Keratinocyte (primary cell): Measurements from ENCODE around the gene NAALADL2. TPM values are rescaled to one million over a fixed set of nuclear protein-coding genes. Genes with fewer than 3 reads are reported as not detected.

Experiments used
- DNase-seq: peaks from one replicate; pipeline ENCODE4 v3.0.0-alpha.2; 2011; ENCODE audit warnings: low read depth, missing footprints, low spot score
- FAIRE-seq: peaks from 2 replicates; lab custom pipeline; 2011; peaks lifted over from hg19 to GRCh38; lab: Jason Lieb, UNC
- H2AFZ ChIP-seq: 2 replicates; pipeline ENCODE4 v1.6.0; 2012; ENCODE audit warnings: low read length, control low read depth, inconsistent platforms; ENCODE audit not compliant: control insufficient read depth
- H3K27ac ChIP-seq: 2 replicates; pipeline ENCODE4 v1.5.1; 2011; ENCODE audit warnings: low read length; ENCODE audit not compliant: control insufficient read depth, insufficient read depth
- H3K27me3 ChIP-seq: 3 replicates; pipeline ENCODE4 v1.6.0; 2011; ENCODE audit warnings: low read length; ENCODE audit not compliant: control insufficient read depth, insufficient read depth; ENCODE audit errors: extremely low read depth
- H3K36me3 ChIP-seq, 2 experiments: 2 replicates in 1 of 2; 3 replicates in 1 of 2; pipeline ENCODE4 v1.5.1; 2011; ENCODE audit warnings: low read length in 2 of 2, mild to moderate bottlenecking in 1 of 2; ENCODE audit not compliant: control insufficient read depth in 2 of 2, insufficient read depth in 2 of 2; ENCODE audit errors: extremely low read depth in 1 of 2
- H3K4me1 ChIP-seq: 3 replicates; pipeline ENCODE4 v1.5.1; 2011; ENCODE audit warnings: low read length; ENCODE audit not compliant: control insufficient read depth, insufficient read depth; ENCODE audit errors: extremely low read depth
- H3K4me2 ChIP-seq: 3 replicates; pipeline ENCODE4 v1.6.0; 2011; ENCODE audit warnings: low read depth, low read length; ENCODE audit not compliant: control insufficient read depth, insufficient read depth; ENCODE audit errors: extremely low read depth
- H3K4me3 ChIP-seq, 3 experiments: fragments of 200-600 bp in 1 of 3; sonication (generic) in 1 of 3; 2 replicates in 2 of 3; 3 replicates in 1 of 3; pipeline ENCODE4 v1.5.1; 2011 to 2016; ENCODE audit warnings: low read length in 3 of 3, mild to moderate bottlenecking in 3 of 3, control low read depth in 2 of 3, inconsistent platforms in 1 of 3, low read depth in 1 of 3, mixed read lengths in 1 of 3, mixed run types in 1 of 3, moderate library complexity in 1 of 3; ENCODE audit not compliant: control insufficient read depth in 2 of 3, insufficient read depth in 2 of 3; ENCODE audit errors: extremely low read depth in 1 of 3
- H3K79me2 ChIP-seq: 2 replicates; pipeline ENCODE4 v1.6.0; 2012; ENCODE audit warnings: low read length; ENCODE audit not compliant: control insufficient read depth, insufficient read depth
- H3K9ac ChIP-seq: 3 replicates; pipeline ENCODE4 v1.6.0; 2011; ENCODE audit warnings: low read length; ENCODE audit not compliant: control insufficient read depth, insufficient read depth; ENCODE audit errors: extremely low read depth
- H3K9me1 ChIP-seq: 3 replicates; pipeline ENCODE4 v1.6.0; 2011; ENCODE audit warnings: low read length; ENCODE audit not compliant: control insufficient read depth, insufficient read depth; ENCODE audit errors: extremely low read depth
- H3K9me3 ChIP-seq: 2 replicates; pipeline ENCODE4 v1.5.1; 2012; ENCODE audit warnings: low read depth, low read length; ENCODE audit not compliant: control insufficient read depth
- H4K20me1 ChIP-seq: 3 replicates; pipeline ENCODE4 v1.6.0; 2011; ENCODE audit warnings: low read length; ENCODE audit not compliant: control insufficient read depth, insufficient read depth; ENCODE audit errors: extremely low read depth
- EZH2 ChIP-seq: IDR thresholded peaks from one replicate; pipeline ENCODE4 v1.6.1; 2012; ENCODE audit warnings: inconsistent platforms, mild to moderate bottlenecking, low read length, moderate library complexity
- dilution Hi-C: fragments of 300-500 bp; cut with MboI; formaldehyde crosslinking; loops from one replicate; pipeline ENCODE4 v1.7.0; 2020; ENCODE audit warnings: low sequenced_read_pairs; ENCODE audit not compliant: extremely low pct_ligation_motif_present
- polyA plus RNA-seq, 5 experiments: library from polyadenylated mRNA; depleted of rRNA in 3 of 5; stranded (reverse) in 3 of 5; stranded (forward) in 1 of 5; unstranded in 1 of 5; fragments of >200 nt; gene quantifications; 1 replicate in 1 of 5; 2 replicates in 3 of 5; 3 replicates in 1 of 5; pipeline versions ENCODE4 v1.2.1 to v1.2.3, GENCODE V29; 2011 to 2012; ENCODE audit warnings: missing spikeins in 2 of 5, low read depth in 1 of 5, low replicate concordance in 1 of 5
- TF ChIP-seq, protein P1 (sequence below), 3 experiments: IDR thresholded peaks in 1 of 3; conservative IDR thresholded peaks in 1 of 3; optimal IDR thresholded peaks in 1 of 3; 2 replicates in 2 of 3; 3 replicates in 1 of 3; pipeline versions ENCODE3 to v1.5.1; 2011; ENCODE audit warnings: low read length in 3 of 3, mild to moderate bottlenecking in 3 of 3, moderate library complexity in 2 of 3, control low read depth in 1 of 3, inconsistent platforms in 1 of 3; ENCODE audit not compliant: insufficient read depth in 2 of 3; ENCODE audit errors: extremely low read depth in 1 of 3

The NAALADL2 gene
- polyA plus RNA-seq, 1 donor (not counting 4 experiments of a cell fraction or from before 2014, with no cell fraction given) = 0.75 TPM

DNA sequence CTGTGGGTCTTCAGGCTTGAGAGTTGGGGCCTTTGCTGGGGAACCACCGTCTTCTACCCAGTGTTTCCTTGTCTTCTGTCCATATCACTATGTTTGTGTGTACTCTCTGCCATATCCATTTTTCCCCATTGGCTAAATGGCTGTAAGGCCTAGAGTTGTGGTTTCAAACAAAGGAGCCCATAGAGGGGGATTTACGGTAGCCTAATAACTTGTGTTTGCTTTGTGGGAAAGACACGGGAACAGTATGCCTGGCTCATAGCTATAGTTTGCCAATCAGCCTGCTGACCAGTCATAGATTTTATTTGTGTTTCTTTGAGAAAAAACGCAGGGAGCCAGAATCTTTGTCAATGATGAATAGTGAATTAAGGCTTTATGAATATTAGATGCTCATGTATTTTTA lies 554.8 kb downstream of the NAALADL2 start:
- Histone ChIP-seq H2AFZ (no peak overlapping the region), H4K20me1 (no peaks in the 10 kb centered on the region), H3K9me3 (no peaks in the 10 kb centered on the region), H3K4me1 (no peaks in the 10 kb centered on the region), H3K79me2 (no peaks in the 10 kb centered on the region), H3K27me3 (no peaks in the 10 kb centered on the region), H3K4me2 (no peak overlapping the region), H3K36me3 (no peaks in the 10 kb centered on the region), H3K27ac (no peak overlapping the region), H3K4me3 (no peak overlapping the region), H3K9ac (no peak overlapping the region), H3K9me1 (no peaks in the 10 kb centered on the region)
- TF ChIP-seq EZH2 = no peak
- TF ChIP-seq, protein P1, sequence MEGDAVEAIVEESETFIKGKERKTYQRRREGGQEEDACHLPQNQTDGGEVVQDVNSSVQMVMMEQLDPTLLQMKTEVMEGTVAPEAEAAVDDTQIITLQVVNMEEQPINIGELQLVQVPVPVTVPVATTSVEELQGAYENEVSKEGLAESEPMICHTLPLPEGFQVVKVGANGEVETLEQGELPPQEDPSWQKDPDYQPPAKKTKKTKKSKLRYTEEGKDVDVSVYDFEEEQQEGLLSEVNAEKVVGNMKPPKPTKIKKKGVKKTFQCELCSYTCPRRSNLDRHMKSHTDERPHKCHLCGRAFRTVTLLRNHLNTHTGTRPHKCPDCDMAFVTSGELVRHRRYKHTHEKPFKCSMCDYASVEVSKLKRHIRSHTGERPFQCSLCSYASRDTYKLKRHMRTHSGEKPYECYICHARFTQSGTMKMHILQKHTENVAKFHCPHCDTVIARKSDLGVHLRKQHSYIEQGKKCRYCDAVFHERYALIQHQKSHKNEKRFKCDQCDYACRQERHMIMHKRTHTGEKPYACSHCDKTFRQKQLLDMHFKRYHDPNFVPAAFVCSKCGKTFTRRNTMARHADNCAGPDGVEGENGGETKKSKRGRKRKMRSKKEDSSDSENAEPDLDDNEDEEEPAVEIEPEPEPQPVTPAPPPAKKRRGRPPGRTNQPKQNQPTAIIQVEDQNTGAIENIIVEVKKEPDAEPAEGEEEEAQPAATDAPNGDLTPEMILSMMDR (optimal IDR thresholded peaks at IDR 0.05 in 1 of 3, IDR thresholded peaks at IDR 0.05 in 1 of 3, conservative IDR thresholded peaks at IDR 0.05 in 1 of 3; ENCODE audit: extremely low read depth in 1 of 3, insufficient read depth in 2 of 3, low read length in 3 of 3) = no peak
- no peak for FAIRE-seq
- dilution Hi-C loops = no loop called here
- no peak for DNase-seq

DNA sequence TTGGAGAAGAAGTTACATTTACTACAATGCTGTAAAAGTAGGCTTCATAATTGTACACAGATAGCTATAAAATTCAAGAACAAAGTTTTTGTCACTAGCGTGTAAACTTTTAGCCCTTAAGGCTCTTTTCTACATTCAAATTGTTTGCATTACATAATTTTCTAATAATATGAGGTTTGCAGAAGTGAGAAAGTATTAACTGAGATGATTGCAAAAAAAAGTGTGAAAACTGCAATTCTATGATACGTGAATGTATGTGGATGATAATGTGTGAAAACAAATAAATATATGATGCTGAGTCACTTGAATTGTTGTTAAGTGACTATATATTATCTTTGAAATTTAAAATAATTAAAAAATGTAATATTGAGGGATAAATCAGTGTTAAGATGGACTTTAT lies 557.5 kb downstream of the NAALADL2 start:
- H3K79me2 ChIP-seq = no peaks in the 10 kb centered on the region
- no peaks in the 10 kb centered on the region for H3K9me1 ChIP-seq
- H4K20me1 ChIP-seq = no peaks in the 10 kb centered on the region
- no peaks in the 10 kb centered on the region for H3K36me3 ChIP-seq
- H3K4me3 ChIP-seq = no peak overlapping the region
- TF ChIP-seq, protein P1 (optimal IDR thresholded peaks at IDR 0.05 in 1 of 3, IDR thresholded peaks at IDR 0.05 in 1 of 3, conservative IDR thresholded peaks at IDR 0.05 in 1 of 3; ENCODE audit: extremely low read depth in 1 of 3, insufficient read depth in 2 of 3, low read length in 3 of 3) = no peak
- TF ChIP-seq EZH2 = no peak
- no peak overlapping the region for H3K4me2 ChIP-seq
- no peaks in the 10 kb centered on the region for H3K4me1 ChIP-seq
- no peak overlapping the region for H2AFZ ChIP-seq
- H3K9ac ChIP-seq = no peak overlapping the region
- dilution Hi-C loops = no loop called here
- H3K27ac ChIP-seq = no peak overlapping the region
- no peaks in the 10 kb centered on the region for H3K9me3 ChIP-seq
- DNase-seq (no peak), FAIRE-seq (no peak)
- no peaks in the 10 kb centered on the region for H3K27me3 ChIP-seq
